Measurements from ENCODE around the gene FANCG.
A peak's percentile ranks its signal among the peaks of the same experiment; 100 is the strongest.

Gene FANCG

DNA sequence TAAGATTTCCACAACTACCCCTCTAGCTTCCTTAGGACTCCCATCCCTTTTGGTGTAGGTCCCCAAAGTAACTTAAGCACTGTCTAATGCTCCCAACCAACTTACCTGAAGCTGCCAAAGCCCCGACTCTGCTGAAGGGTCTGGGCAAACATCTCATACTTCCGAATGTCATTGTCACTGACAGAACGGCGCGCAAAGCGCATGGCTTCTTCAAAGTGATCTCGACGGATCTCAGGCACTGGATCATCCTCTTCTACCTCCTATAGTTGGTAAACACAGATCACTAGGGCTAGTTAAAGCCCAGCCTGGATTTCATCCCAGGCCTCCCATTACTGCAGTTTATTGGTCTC lies 22.5 kb downstream of the FANCG start:
- no peak for DNase-seq

DNA sequence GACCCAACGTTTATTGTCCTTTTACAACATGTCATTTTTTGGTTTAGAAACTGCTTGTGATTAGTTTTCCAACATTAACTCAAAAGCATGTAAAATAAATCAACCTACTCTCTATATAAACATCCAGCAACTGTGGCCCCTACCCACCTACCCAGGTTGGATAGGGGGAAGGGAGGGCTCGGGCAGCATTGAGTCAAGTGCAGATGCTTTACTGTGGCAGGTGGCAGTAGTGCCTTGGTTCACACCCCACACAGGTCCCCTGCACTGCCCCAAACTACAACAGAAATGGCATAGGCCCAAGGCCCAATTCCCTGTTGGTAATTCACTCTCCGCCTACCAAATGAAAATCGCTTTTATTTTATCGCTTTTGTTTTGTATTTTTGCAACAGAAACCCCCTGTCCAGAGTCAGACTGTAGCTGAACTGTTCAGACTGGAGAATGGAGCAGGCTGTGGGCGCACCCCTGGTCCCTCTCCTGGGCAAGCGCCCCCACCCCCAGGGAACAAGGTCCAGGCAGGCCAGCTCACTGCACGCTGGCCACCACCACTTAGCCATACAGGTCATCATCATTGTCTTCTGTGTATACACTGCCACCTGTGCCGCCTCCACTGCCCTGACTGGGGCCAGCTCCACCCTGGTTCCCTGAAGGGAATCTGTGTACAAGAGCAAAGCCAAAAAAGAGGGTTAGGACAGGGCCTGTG lies 23.0 kb downstream of the FANCG start:
- DNase-seq = no peak

- DNase-seq = no peak
Measured at GRCh38 chr9:35054871-35055644, 24.7 kb downstream of the FANCG start.

DNA sequence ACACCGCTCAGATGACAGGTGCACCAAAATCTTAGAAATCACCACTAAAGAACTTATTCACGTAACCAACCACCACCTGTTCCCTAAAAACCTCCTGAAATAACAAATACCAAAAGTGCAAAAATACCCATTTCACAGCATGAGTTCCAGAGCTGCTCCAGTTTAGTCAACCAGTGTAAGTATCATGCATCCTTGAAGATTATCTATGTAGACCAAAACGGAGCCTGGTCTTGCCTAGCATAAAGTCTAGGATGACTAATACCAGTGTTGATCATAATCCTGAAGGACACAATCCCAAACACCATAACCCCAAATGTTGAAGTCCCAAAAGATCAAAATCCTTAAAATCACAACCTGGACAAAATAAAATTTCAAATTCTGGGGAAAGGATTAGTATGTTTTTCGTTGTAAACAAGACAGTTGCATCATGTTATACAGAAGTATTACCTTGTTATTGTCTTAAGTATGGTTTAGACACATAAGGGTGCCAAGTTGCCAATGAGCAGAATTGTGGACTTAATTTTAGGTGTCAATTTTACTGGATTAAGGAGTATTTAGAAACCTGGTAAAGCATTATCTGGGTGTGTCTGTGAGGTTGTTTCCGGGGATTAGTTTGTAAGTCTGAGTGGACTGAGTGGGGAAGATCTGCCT lies 25.4 kb downstream of the FANCG start:
- no peak for DNase-seq

GRCh38 chr9:35051069-35051967 lies 28.4 kb downstream of the FANCG start:
- DNase-seq = peak; percentile 52 to 56

DNA sequence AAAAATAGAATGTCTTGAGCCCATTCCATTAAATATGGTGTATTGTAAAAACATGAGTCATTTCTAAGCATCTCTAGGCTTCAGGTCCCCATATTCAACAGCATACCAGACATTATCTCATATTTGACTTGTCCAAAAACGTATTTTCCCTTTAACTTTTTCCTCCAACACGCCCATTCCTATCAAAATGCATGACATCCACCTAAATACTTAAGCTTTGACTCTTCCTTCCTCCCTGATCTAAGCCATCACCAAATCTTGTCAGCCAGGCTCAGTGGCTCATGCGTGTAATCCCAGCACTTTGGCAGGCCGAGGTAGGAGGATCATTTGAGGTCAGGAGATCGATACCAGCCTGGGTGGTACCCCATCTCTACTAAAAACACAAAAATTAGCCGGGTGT lies 31.2 kb downstream of the FANCG start:
- no peak for DNase-seq

DNA sequence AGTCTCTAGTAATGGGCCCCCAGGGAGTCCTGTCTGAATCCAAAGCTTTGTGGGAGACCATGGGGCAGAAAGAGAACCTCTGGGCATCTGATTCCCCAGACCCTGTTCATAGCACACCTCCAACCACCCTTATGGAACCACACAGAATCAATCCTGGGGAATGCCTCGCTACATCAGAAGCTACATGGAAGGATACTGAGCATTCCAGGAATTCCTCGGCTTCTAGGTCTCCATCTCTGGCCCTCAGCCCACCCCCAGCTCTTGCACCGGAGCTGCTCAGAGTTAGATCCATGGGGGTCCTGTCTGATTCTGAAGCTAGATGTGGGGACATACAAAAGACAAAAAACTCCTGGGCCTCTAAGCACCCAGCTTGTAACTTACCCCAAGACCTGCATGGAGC lies 35.7 kb downstream of the FANCG start:
- no peak for DNase-seq

GRCh38 chr9:35042891-35043545 lies 36.7 kb downstream of the FANCG start:
- DNase-seq = no peak

DNA sequence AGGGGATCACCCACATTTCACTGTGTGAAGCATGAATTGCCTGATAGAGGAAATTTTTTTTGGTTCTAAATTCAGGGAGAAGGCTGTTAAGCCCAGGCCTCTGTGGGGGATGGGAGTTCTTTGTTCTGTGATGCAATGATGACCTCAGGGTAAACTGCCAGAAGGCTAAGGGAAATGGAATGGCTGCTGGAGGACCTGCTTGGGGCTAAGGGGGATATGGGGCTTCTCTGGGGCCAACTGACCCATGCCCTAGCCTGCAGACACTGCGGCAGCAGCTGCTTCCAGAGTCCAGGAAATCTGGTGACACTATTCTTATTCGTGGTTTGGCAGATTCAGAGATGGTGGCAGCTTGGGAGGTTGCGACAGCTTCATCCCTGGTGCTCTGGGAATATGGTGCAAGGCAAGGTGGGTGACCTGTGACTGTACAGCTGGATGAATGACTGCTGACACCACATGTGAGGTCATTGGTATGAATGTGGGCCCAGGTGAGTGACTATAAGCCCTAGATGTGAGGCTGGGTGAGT lies 37.6 kb downstream of the FANCG start:
- no peak for DNase-seq

DNA sequence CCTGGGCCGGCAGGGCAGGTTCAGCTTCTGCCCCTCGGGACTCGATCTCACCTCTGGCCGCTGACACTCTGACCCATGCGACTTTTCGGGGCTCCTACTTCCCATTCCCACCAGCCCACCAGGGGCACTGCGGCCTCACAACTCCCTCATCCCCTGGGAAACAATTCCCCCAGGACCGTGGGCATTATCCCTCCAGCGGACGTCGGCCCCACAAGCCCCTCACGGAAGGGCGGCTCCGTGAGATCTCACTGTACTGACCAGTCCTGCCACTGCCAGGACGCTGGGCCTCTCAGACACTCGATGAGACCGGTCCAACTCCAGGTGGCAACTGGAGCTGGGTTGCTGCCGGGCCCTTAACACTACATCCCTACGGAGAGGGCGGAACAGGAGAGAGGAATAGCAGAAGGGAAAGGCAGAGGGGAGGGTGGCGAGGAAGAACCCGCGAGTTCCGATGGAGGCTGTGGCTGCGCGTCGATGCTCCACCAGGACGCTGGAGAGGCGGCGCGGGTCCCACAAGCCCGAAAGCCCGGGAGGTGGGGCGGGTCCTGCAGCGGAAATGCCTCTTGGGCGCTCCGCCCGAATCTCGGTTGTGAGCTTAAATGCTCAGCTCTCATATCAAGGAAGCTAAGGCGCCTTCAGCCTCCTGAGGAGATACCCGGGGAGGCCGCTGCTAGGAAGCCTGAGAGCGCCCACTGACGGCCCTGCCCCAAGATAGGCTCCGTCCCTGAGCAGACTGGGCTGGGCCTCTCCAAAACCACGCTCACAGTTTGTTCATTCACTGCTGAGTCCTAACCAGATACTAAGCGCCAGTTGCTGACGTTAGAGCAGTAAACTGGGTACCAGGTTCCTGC lies 43.7 kb downstream of the FANCG start:
- DNase-seq = no peak

DNA sequence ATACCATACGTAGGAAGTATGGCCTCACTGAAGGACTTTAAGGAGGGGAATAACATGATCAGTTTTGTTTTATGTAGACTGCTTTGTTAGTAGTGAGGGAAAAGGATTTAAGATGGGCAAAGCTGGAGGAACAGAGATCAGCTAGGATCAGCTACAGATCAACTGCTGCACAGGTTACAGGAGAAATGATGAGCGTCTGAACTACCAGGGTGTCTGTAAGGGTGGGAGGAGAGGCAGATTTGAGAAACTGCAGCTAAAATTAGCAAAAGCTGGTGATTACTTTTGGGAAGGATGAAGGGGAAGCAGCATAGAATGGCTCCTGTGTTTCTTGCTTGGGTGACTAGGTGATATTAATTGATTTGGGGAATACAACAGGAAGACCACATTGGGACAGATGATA lies 46.6 kb downstream of the FANCG start:
- DNase-seq = no peak

DNA sequence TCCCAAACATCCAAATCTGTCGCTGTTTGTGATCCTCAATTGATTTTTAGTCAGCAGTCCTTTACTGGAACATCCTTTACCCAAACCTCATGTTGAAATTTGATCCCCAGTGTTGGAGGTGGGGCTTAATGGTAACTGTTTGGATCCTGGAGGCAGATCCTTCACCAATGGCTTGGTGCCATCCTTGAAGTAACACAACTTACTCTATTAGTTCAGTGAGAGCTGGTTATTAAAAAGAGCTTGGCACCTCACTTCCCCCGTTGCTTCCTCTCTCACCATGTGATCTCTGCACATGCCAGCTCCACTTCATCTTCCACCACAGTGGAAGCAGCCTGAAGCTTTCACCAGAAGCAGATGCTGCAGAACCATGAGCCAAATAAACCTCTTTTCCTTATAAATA lies 49.9 kb downstream of the FANCG start:
- DNase-seq = no peak

DNA sequence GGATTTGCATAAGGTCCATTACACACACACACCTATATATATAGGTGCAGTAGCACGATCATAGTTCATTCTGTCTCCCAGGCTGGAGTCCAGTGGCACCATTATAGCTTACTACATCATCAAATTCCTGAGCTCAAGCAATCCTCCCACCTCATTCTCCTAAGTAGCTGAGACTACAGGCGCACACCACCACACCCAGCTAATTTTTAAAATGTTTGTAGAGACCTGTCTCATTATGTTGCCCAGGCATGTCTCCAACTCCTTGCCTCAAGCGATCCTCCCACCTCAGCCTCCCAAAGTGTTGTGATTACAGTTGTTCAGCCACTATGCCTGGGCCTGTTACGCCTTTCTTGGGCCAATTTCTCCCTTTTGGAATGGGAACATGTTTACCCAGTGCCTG lies 50.5 kb downstream of the FANCG start:
- no peak for DNase-seq

DNA sequence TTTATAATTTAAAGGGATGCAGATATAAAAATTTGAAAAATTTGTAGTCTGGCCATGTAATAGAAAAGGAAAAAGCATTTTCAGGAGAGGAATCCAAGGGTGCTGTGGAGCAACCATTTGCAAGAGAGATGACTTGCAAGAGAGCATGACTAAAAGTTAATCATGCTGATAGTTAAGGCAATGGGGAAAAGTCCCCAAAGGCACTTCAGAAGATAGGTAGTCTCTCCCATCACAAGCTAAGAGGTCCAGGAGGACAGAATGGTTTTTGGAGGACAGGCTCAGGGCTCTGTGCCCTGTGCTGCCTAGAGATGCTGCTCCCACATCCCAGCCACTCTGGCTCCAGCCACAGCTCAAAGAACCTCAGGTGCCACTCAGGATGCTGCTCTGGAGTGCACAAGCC lies 51.4 kb downstream of the FANCG start:
- no peak for DNase-seq

GRCh38 chr9:35027860-35028259 lies 51.9 kb downstream of the FANCG start:
- DNase-seq = no peak

- no peak for DNase-seq
Measured at GRCh38 chr9:35027374-35027773, 52.4 kb downstream of the FANCG start.

DNA sequence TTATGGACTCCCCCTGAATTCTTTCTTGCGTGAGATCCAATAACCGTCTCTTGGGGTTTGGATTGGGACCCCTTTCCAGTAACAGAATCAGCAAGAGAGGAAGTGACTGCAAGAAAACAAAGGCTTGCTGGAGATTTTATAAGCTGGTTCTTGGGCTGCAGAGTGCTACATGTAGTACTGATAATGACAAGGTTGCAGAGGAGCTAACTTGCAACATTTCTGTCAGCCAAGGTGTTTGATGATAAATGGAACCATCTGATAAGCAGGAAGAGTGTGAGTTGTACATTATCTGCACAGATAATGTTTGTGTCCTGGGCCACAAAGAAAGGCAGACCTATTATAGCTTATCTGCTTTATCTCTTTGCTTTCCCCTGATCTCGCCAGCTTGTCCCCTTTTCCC lies 53.1 kb downstream of the FANCG start:
- no peak for DNase-seq

Data from NCI-H446 (cell line).